ENCODE results near the gene DICER1.

DNA sequence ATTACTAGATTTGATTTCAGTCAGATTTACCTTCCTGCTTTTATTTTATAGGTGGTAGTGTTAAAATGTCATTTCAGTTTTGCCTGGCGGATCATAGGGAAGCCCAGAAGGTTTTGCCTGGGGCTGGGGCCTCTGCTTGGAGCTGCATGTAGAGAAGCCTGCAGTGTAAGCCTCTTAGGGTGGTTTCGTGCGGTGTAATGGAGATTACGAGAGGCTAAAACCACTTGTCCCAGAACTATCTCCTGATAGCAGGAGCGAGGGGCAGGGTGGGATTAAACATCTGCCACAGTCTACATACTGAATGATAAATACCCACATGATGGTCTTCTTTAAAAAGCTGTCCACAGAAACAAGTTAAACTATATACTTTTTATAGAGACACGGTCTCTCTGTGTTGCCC is 35.0 kb upstream of the DICER1 start:
- TF ChIP-seq, protein P1, sequence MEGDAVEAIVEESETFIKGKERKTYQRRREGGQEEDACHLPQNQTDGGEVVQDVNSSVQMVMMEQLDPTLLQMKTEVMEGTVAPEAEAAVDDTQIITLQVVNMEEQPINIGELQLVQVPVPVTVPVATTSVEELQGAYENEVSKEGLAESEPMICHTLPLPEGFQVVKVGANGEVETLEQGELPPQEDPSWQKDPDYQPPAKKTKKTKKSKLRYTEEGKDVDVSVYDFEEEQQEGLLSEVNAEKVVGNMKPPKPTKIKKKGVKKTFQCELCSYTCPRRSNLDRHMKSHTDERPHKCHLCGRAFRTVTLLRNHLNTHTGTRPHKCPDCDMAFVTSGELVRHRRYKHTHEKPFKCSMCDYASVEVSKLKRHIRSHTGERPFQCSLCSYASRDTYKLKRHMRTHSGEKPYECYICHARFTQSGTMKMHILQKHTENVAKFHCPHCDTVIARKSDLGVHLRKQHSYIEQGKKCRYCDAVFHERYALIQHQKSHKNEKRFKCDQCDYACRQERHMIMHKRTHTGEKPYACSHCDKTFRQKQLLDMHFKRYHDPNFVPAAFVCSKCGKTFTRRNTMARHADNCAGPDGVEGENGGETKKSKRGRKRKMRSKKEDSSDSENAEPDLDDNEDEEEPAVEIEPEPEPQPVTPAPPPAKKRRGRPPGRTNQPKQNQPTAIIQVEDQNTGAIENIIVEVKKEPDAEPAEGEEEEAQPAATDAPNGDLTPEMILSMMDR (IDR thresholded peaks at IDR 0.05), result no peak
- TF ChIP-seq, protein P2, sequence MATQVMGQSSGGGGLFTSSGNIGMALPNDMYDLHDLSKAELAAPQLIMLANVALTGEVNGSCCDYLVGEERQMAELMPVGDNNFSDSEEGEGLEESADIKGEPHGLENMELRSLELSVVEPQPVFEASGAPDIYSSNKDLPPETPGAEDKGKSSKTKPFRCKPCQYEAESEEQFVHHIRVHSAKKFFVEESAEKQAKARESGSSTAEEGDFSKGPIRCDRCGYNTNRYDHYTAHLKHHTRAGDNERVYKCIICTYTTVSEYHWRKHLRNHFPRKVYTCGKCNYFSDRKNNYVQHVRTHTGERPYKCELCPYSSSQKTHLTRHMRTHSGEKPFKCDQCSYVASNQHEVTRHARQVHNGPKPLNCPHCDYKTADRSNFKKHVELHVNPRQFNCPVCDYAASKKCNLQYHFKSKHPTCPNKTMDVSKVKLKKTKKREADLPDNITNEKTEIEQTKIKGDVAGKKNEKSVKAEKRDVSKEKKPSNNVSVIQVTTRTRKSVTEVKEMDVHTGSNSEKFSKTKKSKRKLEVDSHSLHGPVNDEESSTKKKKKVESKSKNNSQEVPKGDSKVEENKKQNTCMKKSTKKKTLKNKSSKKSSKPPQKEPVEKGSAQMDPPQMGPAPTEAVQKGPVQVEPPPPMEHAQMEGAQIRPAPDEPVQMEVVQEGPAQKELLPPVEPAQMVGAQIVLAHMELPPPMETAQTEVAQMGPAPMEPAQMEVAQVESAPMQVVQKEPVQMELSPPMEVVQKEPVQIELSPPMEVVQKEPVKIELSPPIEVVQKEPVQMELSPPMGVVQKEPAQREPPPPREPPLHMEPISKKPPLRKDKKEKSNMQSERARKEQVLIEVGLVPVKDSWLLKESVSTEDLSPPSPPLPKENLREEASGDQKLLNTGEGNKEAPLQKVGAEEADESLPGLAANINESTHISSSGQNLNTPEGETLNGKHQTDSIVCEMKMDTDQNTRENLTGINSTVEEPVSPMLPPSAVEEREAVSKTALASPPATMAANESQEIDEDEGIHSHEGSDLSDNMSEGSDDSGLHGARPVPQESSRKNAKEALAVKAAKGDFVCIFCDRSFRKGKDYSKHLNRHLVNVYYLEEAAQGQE (IDR thresholded peaks at IDR 0.05; ENCODE audit: insufficient read depth in 1 of 2, low read depth in 2 of 2, low read length in 1 of 2), result no peak
